ENCODE results near the gene CNN2. TPM values are rescaled to one million over a fixed set of nuclear protein-coding genes. Genes with fewer than 3 reads are reported as not detected.

Gene CNN2
- total RNA-seq, 4 donors from 2014 or later, result 39.6 to 75.4 (median 60.8) TPM

- ATAC-seq (ENCODE audit: low FRiP score) (peak; percentile 24), DNase-seq (ENCODE audit: low spot score) (peak; percentile 90)
- TF ChIP-seq CTCF (IDR thresholded peaks at IDR 0.05), result no peak
Measured at GRCh38 chr19:1074544-1075283, 48.3 kb downstream of the CNN2 start.

GRCh38 chr19:1076046-1076386 is 49.6 kb downstream of the CNN2 start:
- ATAC-seq (ENCODE audit: low FRiP score) (no peak), DNase-seq (ENCODE audit: low spot score) (no peak)
- no peak for TF ChIP-seq CTCF (IDR thresholded peaks at IDR 0.05)

- no peak for ATAC-seq (ENCODE audit: low FRiP score)
- TF ChIP-seq CTCF (IDR thresholded peaks at IDR 0.05), result no peak
- no peak for DNase-seq (ENCODE audit: low spot score)
Measured at GRCh38 chr19:1076951-1077350, 50.5 kb downstream of the CNN2 start.

- DNase-seq (ENCODE audit: low spot score) (no peak), ATAC-seq (ENCODE audit: low FRiP score) (no peak)
- no peak for TF ChIP-seq CTCF (IDR thresholded peaks at IDR 0.05)
Measured at GRCh38 chr19:1079566-1080111, 53.2 kb downstream of the CNN2 start.

- DNase-seq (ENCODE audit: low spot score) (no peak), ATAC-seq (ENCODE audit: low FRiP score) (no peak)
- no peak for TF ChIP-seq CTCF (IDR thresholded peaks at IDR 0.05)
Measured at GRCh38 chr19:1080360-1081161, 54.2 kb downstream of the CNN2 start.

GRCh38 chr19:1081301-1082164 is 55.1 kb downstream of the CNN2 start:
- DNase-seq (ENCODE audit: low spot score) (no peak), ATAC-seq (ENCODE audit: low FRiP score) (no peak)
- no peak for TF ChIP-seq CTCF (IDR thresholded peaks at IDR 0.05)

Data from omental fat pad (tissue), 4 donors.